Neural crest cell (in vitro differentiated cells): ENCODE results near the gene RAB11FIP3. TPM values are rescaled to one million over a fixed set of nuclear protein-coding genes. Genes with fewer than 3 reads are reported as not detected.
"Not testable (repeated sequence)": the region's sequence is repeated elsewhere in the genome, so short reads cannot be mapped to it uniquely, and the experiment has no call there.

ENCODE experiments used
- DNase-seq: peaks from one replicate; pipeline ENCODE4 v3.0.0; 2021; ENCODE audit warnings: low read depth, mixed read lengths, low spot score
- H3K27ac Mint-ChIP-seq: one replicate; pipeline ENCODE4 v1.8.0; 2021; ENCODE audit warnings: mild to moderate bottlenecking, mixed read lengths; ENCODE audit not compliant: unreplicated experiment
- H3K27me3 Mint-ChIP-seq: 2 replicates; pipeline ENCODE4 v1.8.0; 2021; ENCODE audit warnings: low read depth, mild to moderate bottlenecking, mixed read lengths
- H3K36me3 Mint-ChIP-seq: 2 replicates; pipeline ENCODE4 v1.8.0; 2021; ENCODE audit warnings: low read depth, mild to moderate bottlenecking, mixed read lengths
- H3K4me1 Mint-ChIP-seq: 2 replicates; pipeline ENCODE4 v1.8.0; 2021; ENCODE audit warnings: mixed read lengths
- H3K4me3 Mint-ChIP-seq: one replicate; pipeline ENCODE4 v1.8.0; 2021; ENCODE audit warnings: mild to moderate bottlenecking, mixed read lengths
- H3K9me3 Mint-ChIP-seq: 2 replicates; pipeline ENCODE4 v1.8.0; 2021; ENCODE audit warnings: mixed read lengths
- CTCF ChIP-seq: fragments of 200-600 bp; sonication (generic); conservative IDR thresholded peaks from 2 replicates; pipeline ENCODE4 v1.5.0; 2021; ENCODE audit warnings: antibody characterized with exemption, mild to moderate bottlenecking
- total RNA-seq: library from RNA; stranded (reverse); gene quantifications from 2 replicates; pipeline ENCODE4 v1.2.1, GENCODE V29; 2021

Gene RAB11FIP3
- total RNA-seq, 1 donor from 2014 or later: 72.2 TPM

- H3K27me3 Mint-ChIP-seq: no peaks in the 10 kb centered on the region
These were observed 64.2 kb downstream of the RAB11FIP3 start for GRCh38 chr16:489606-490005.

GRCh38 chr16:490768-491167, 65.3 kb downstream of the RAB11FIP3 start:
- Mint-ChIP-seq H3K27ac (peak overlapping the region; percentile 76), H3K36me3 (peaks cover 10% of the 10 kb centered on the region), H3K4me1 (no peaks in the 10 kb centered on the region), H3K4me3 (no peak overlapping the region), H3K9me3 (no peaks in the 10 kb centered on the region), H3K27me3 (no peaks in the 10 kb centered on the region)
- DNase-seq: no peak
- no peak for TF ChIP-seq CTCF

More at GRCh38 chr16:489606-490005, 64.2 kb downstream of the RAB11FIP3 start:
- Mint-ChIP-seq H3K27ac (no peak overlapping the region), H3K4me1 (no peaks in the 10 kb centered on the region), H3K4me3 (no peak overlapping the region), H3K9me3 (no peaks in the 10 kb centered on the region), H3K36me3 (peaks cover 10% of the 10 kb centered on the region)
- TF ChIP-seq CTCF: no peak
- DNase-seq: no peak

GRCh38 chr16:491220-491919, 65.9 kb downstream of the RAB11FIP3 start:
- no peaks in the 10 kb centered on the region for H3K4me1 Mint-ChIP-seq
- peak overlapping the region; percentile 78 for H3K27ac Mint-ChIP-seq
- H3K36me3 Mint-ChIP-seq: peaks cover 10% of the 10 kb centered on the region
- H3K9me3 Mint-ChIP-seq: no peaks in the 10 kb centered on the region
- H3K27me3 Mint-ChIP-seq: no peaks in the 10 kb centered on the region
- no peak for DNase-seq
- no peak overlapping the region for H3K4me3 Mint-ChIP-seq
- no peak for TF ChIP-seq CTCF

- peaks cover 6% of the 10 kb centered on the region for H3K36me3 Mint-ChIP-seq
These were observed 66.9 kb downstream of the RAB11FIP3 start for GRCh38 chr16:492211-492875.

GRCh38 chr16:494676-495075, 69.2 kb downstream of the RAB11FIP3 start:
- not testable (repeated sequence) for H3K27ac Mint-ChIP-seq, DNase-seq, H3K4me3 Mint-ChIP-seq, H3K36me3 Mint-ChIP-seq, H3K27me3 Mint-ChIP-seq, H3K4me1 Mint-ChIP-seq, H3K9me3 Mint-ChIP-seq

More at GRCh38 chr16:492211-492875, 66.9 kb downstream of the RAB11FIP3 start:
- H3K4me1 Mint-ChIP-seq: no peaks in the 10 kb centered on the region
- no peak for TF ChIP-seq CTCF
- no peaks in the 10 kb centered on the region for H3K9me3 Mint-ChIP-seq
- H3K4me3 Mint-ChIP-seq: no peak overlapping the region
- no peaks in the 10 kb centered on the region for H3K27me3 Mint-ChIP-seq
- no peak overlapping the region for H3K27ac Mint-ChIP-seq
- DNase-seq: no peak

GRCh38 chr16:495127-495748, 69.8 kb downstream of the RAB11FIP3 start:
- Mint-ChIP-seq H3K27me3 (no peaks in the 10 kb centered on the region), H3K4me3 (no peak overlapping the region), H3K27ac (no peak overlapping the region), H3K4me1 (no peaks in the 10 kb centered on the region), H3K9me3 (no peaks in the 10 kb centered on the region), H3K36me3 (peaks cover 6% of the 10 kb centered on the region)
- TF ChIP-seq CTCF: peak; percentile 54
- DNase-seq: no peak
